ENCODE data around the gene EHBP1.
A peak's percentile ranks its signal among the peaks of the same experiment; 100 is the strongest.
"Not testable (repeated sequence)": the region's sequence is repeated elsewhere in the genome, so short reads cannot be mapped to it uniquely, and the experiment has no call there.

The EHBP1 gene

GRCh38 chr2:62736899-62737559 lies 31.5 kb downstream of the EHBP1 start:
- DNase-seq: no peak

- peak; percentile 7 for DNase-seq
Measured at GRCh38 chr2:62738981-62739936, 33.7 kb downstream of the EHBP1 start.

GRCh38 chr2:62740221-62740620 lies 34.7 kb downstream of the EHBP1 start:
- no peak for DNase-seq

- DNase-seq: peak; percentile 7
Measured at GRCh38 chr2:62741127-62741526, 35.6 kb downstream of the EHBP1 start.

GRCh38 chr2:62741954-62742722 lies 36.6 kb downstream of the EHBP1 start:
- no peak for DNase-seq

GRCh38 chr2:62743506-62743905 lies 38.0 kb downstream of the EHBP1 start:
- no peak for DNase-seq

GRCh38 chr2:62744603-62745002 lies 39.1 kb downstream of the EHBP1 start:
- DNase-seq: no peak

GRCh38 chr2:62745891-62746481 lies 40.5 kb downstream of the EHBP1 start:
- no peak for DNase-seq

GRCh38 chr2:62747169-62747568 lies 41.7 kb downstream of the EHBP1 start:
- DNase-seq: no peak

GRCh38 chr2:62747876-62748275 lies 42.4 kb downstream of the EHBP1 start:
- DNase-seq: no peak

DNA sequence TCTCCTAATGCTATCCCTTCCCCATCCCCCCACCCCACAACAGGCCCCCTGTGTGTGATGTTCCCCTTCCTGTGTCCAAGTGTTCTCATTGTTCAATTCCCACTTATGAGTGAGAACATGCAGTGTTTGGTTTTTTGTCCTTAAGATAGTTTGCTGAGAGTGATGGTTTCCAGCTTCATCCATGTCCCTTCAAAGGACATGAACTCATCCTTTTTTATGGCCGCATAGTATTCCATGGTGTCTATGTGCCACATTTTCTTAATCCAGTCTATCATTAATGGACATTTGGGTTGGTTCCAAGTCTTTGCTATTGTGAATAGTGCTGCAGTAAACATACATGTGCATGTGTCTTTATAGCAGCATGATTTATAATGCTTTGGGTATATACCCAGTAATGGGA lies 43.6 kb downstream of the EHBP1 start:
- DNase-seq: not testable (repeated sequence)

- DNase-seq: no peak
Measured at GRCh38 chr2:62757029-62757428, 51.5 kb downstream of the EHBP1 start.

DNA sequence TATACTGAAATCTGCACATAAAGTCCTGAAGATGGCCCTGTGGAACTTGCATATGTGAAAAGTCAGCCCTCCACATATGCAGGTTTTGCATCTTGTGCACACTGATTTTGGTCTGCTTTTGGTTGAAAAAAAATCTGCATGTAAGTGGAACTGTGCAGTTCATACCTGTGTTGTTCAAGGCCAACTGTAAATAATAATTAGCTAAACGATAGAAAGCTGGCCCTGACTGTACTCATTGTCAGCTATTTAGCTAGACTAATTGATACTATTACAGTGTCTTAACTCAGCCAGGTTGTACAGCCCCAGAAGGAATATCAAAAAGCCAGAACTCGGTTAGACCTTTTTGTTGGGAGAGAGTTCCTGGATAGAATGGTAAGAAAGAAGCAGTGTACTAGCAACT lies 54.5 kb downstream of the EHBP1 start:
- DNase-seq: no peak

- no peak for DNase-seq
Measured at GRCh38 chr2:62760555-62760954, 55.0 kb downstream of the EHBP1 start.

DNA sequence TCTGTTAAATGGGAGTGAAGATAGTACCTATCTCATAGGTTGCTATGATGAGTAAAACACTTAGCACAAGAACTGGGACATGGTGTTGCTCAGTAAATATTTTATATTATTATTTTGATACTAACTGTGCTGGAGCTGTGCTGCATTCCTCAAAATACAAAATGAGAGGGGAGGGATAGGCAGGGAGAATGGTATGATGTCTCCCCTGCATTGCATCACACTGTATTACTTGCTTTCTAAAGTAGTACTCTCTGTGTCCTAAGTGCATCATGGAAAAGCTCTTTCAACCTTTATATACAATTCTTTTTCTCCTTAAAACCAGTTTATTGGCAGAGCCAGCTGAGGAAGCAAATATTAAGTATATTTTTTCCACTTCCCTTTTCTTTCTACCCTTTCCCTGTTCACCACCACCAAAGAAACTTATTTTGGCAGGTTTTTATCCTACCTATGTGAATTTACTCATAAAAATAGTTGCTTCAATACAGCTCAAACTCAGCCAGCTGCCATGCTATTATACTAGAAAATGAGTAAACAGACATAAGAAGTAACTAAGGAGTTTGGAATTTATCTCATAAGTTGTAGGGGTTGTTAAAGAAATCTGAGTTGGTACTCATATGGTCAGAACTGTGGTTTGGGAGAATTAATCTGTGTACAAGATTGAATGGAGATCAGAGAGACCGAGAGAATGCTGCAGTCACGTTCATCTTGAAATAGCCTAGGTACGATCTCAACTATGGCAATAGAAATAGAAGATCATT lies 60.3 kb downstream of the EHBP1 start:
- no peak for DNase-seq

DNA sequence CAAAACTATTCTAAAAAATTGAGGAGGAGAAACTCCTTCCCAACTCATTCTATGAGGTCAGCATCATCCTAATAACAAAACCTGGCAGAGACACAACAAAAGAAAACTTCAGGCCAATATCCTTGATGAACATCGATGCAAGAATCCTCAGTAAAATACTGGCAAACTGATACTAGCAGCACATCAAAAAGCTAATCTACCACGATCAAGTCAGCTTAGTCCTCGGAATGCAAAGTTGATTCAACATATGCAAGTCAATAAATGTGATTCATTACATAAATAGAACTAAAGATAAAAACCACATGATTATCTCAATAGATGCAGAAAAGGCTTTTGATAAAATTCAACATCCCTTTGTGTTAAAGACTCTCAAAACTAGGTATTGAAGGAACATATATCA lies 63.1 kb downstream of the EHBP1 start:
- no peak for DNase-seq

DNA sequence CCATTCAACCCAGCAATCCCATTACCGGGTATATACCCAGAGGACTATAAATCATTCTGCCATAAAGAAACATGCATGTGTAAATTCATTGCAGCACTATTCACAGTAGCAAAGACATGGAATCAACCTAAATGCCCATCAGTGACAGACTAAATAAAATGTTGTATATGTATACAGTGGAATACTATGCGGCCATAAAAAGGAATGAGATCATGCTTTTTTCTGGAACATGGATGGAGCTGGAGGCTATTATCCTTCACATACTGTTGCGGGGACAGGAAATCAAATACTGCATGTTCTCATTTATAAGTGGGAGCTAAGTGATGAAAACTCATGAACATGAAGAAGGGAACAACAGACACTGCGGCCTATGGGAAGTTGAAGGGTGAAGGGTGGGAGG lies 65.1 kb downstream of the EHBP1 start:
- DNase-seq: no peak

- peak; percentile 14 for DNase-seq
Measured at GRCh38 chr2:62774555-62775366, 69.2 kb downstream of the EHBP1 start.

DNA sequence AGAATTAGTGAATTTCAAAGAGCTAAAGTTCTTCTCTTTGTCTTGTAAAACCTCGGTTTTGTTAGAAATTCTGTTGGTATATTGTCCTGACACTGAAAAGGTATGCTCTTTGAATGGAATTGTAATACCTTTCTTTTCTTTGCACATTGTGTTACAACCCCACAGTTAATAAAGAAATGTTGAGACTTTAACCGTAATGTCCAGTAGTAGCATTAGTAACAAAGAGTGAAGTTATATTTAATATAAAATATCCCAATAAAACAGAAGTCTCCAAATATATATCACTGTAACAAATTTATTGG lies 69.8 kb downstream of the EHBP1 start:
- DNase-seq: no peak

DNA sequence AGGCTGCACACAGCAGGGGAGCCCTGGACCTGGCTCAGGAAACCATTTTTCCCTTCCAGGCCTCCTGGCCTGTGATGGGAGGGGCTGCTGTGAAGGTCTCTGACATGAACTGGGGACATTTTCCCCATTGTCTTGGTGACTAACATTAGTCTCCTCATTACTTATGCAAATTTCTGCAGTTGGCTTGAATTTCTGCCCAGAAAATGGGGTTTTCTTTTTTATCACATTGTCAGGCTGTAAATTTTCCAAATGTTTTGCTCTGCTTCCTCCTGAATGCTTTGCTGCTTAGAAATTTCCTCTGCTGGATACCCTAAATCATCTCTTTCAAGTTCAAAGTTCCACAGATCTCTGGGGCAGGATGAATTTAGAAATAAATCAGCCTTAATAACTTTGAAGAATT lies 78.2 kb downstream of the EHBP1 start:
- DNase-seq: no peak

DNA sequence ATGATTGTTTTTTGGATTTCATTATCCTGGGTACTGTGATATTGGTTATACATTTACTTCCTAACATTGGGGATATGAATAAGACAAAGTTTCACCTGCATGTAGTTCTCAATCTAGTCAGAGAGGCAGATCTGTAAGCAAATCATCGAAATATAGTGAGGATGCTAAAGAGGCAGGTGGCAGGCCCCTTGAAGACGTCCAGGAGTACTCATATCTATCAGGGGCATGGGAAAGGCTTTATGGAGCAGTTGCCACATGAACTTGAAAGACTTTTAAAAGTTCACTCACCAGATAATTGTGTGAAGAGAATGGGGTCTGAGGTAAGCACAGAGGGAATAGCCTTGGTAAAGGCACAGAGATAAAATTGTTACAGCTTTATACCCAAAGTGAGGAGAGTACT lies 78.8 kb downstream of the EHBP1 start:
- DNase-seq: no peak

DNA sequence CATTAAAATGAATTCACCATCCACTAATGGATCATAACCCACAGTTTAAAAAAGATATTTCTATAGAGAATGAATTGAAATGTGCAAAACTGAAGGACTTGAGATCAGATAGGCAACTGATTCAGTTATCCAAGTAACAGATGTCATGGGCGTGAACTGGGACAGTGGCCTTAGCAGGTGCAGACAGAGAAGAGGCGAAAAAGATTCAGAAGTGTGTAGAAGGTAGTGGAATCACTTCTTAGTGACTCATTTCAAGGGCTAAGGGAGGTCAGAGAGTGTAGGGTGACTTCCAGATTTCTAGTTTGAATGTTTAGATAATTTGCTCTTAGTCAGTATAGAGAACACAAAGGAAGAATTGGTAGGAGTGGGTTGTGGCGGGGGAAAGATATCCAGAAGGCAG lies 79.7 kb downstream of the EHBP1 start:
- DNase-seq: no peak

All from MV-4-11 (cell line).